RPMI7951 (cell line): Measurements from ENCODE around the gene CHCHD1. TPM values are rescaled to one million over a fixed set of nuclear protein-coding genes. Genes with fewer than 3 reads are reported as not detected.

Experiments
- total RNA-seq: library from RNA; depleted of rRNA; stranded (reverse); fragments of >200 nt; shearing (Covaris generic); gene quantifications from 2 replicates; pipeline ENCODE4 v1.2.3, GENCODE V29; 2014; rRNA removed

Gene CHCHD1
- total RNA-seq, 1 experiment from 2014 or later = 67.9 TPM

Other genes starting within 250 kb of the CHCHD1 start
- gene USP54, start 190.7 kb upstream of the CHCHD1 start, total RNA-seq = 6.4 and 8.3 TPM in 2 replicates
- gene MYOZ1, start 140.6 kb upstream of the CHCHD1 start, total RNA-seq = not detected in 2 replicates
- not detected in 2 replicates for gene SYNPO2L, start 126.0 kb upstream of the CHCHD1 start, total RNA-seq
- gene AGAP5, start 83.9 kb upstream of the CHCHD1 start, total RNA-seq = 0.59 TPM in 1 of 2 replicates, not detected in the other
- gene SEC24C, start 37.7 kb upstream of the CHCHD1 start, total RNA-seq = 40.0 and 47.6 TPM in 2 replicates
- gene ZSWIM8, start 3.6 kb downstream of the CHCHD1 start, total RNA-seq = 18.3 and 21.6 TPM in 2 replicates
- gene NDST2, start 29.6 kb downstream of the CHCHD1 start, total RNA-seq = 8.1 and 11.7 TPM in 2 replicates
- 15.4 and 16.0 TPM in 2 replicates for gene CAMK2G, start 92.5 kb downstream of the CHCHD1 start, total RNA-seq
- 173 and 188 TPM in 2 replicates for gene PLAU, start 129.1 kb downstream of the CHCHD1 start, total RNA-seq
- gene VCL, start 216.1 kb downstream of the CHCHD1 start, total RNA-seq = 62.7 and 66.2 TPM in 2 replicates